OCI-LY3 (cell line): ENCODE measurements around the gene CPT1A.

Experiments
- CTCF ChIP-seq: fragments of 200-600, 300-600 bp; sonication (generic); IDR thresholded peaks from 2 replicates; pipeline ENCODE4 v1.5.1; 2014; ENCODE audit warnings: antibody characterized with exemption, low read length, low read depth
- EZH2phosphoT487 ChIP-seq: fragments of 200-600 bp; shearing (Covaris generic); IDR thresholded peaks from 2 replicates; pipeline ENCODE4 v1.6.1; 2018; ENCODE audit warnings: antibody characterized with exemption, mixed run types, low read depth

DNA sequence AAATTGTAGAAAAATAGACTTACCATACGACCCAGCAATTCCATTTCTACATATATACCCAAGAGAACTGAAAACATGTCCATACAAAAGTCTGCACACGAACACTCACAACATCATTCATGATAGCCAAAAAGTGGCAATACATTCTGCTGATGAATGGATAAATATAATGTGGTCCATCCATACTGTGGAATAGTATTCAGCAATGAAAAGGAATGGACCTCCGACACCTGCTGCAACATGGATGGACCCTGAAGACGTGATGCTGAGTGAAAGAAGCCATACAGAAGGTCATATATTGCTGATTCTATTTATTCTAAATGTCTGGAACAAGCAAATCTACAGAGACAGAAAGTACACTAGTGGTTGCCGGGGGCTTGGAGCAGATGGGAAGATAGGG is 19.2 kb downstream of the CPT1A start:
- TF ChIP-seq CTCF (no peak), EZH2phosphoT487 (no peak)
